ENCODE results near the gene TRIOBP. TPM values are rescaled to one million over a fixed set of nuclear protein-coding genes. Genes with fewer than 3 reads are reported as not detected.
A peak's percentile ranks its signal among the peaks of the same experiment; 100 is the strongest.

The TRIOBP gene
- total RNA-seq: 47.9 to 49.8 TPM (median 49.5 TPM) in 3 replicates
- long read RNA-seq, transcript TRIOBP-205 (8 exons, 2,125 nt): minor isoform, 6 of 299 reads
- long read RNA-seq, transcript TRIOBP-203 (14 exons, 2,324 nt): major isoform, 213 of 299 reads
- long read RNA-seq, partial matches to known transcripts: 23 of 299 reads
- long read RNA-seq, other reads (novel, unspliced or antisense): 57 of 299 reads

DNA sequence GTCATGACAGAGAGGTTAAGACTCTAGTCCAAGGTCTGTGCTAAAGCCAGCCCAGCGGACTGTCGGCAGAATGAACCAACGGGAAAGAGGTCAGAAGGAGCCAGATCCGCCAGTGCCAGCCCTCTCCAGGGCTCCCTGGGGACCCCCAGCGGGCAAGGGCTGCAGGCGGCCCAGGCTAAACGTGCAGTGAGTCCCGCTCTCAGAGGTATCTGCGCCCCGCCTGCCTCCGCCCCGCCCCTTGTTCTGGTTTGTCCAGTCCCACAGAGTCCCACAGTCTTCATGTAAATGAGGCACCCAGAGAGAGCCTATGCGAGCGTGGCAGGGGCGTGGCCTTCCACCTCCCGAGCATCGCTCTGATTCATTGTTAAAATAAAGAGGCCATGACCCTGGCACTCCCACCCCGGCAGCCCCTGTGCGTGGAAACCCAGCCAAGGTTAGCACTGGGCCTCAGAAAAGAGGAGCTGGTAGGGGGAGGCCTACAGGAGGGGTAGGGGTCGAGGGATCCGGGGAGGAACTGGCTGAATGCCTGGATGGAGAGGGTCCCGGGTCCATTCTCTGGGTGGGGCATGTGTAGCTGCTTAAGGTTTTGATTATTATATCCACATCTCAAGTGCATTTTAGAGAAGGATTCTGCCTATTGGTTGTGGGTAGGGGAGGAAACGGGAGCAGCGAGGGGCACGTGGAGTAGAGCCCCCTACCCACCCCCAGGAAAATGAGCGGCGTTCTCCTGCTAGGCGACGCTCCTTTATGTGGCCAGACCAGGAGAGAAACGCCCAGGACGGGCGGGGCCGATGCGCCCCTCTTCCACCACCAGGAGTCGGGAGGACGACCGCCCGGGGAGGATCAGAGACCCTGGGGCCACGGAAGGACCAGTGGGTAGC is at the start of gene TRIOBP:
TSS of gene TRIOBP (plus strand) at position 392 of the 881 bp plus-strand sequence. CDS start 4,318 bp downstream, outside the sequence.
- peaks cover 16% of the 10 kb centered on the region for H3K4me1 Mint-ChIP-seq (ENCODE audit: low read depth)
- no peaks in the 10 kb centered on the region for H3K27me3 Mint-ChIP-seq (ENCODE audit: low read depth)
- H3K36me3 Mint-ChIP-seq (ENCODE audit: low read depth): peaks cover 7% of the 10 kb centered on the region
- peak within 1 kb of the TSS; percentile 73 for H3K27ac Mint-ChIP-seq (ENCODE audit: unreplicated experiment)
- no peaks in the 10 kb centered on the region for H3K9me3 Mint-ChIP-seq (ENCODE audit: low read depth)
- no peak for DNase-seq (ENCODE audit: low spot score)
- peak within 1 kb of the TSS; percentile 62 for H3K4me3 Mint-ChIP-seq (ENCODE audit: unreplicated experiment)
- TF ChIP-seq, protein P1, sequence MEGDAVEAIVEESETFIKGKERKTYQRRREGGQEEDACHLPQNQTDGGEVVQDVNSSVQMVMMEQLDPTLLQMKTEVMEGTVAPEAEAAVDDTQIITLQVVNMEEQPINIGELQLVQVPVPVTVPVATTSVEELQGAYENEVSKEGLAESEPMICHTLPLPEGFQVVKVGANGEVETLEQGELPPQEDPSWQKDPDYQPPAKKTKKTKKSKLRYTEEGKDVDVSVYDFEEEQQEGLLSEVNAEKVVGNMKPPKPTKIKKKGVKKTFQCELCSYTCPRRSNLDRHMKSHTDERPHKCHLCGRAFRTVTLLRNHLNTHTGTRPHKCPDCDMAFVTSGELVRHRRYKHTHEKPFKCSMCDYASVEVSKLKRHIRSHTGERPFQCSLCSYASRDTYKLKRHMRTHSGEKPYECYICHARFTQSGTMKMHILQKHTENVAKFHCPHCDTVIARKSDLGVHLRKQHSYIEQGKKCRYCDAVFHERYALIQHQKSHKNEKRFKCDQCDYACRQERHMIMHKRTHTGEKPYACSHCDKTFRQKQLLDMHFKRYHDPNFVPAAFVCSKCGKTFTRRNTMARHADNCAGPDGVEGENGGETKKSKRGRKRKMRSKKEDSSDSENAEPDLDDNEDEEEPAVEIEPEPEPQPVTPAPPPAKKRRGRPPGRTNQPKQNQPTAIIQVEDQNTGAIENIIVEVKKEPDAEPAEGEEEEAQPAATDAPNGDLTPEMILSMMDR (IDR thresholded peaks at IDR 0.05): peak; percentile 67

DNA sequence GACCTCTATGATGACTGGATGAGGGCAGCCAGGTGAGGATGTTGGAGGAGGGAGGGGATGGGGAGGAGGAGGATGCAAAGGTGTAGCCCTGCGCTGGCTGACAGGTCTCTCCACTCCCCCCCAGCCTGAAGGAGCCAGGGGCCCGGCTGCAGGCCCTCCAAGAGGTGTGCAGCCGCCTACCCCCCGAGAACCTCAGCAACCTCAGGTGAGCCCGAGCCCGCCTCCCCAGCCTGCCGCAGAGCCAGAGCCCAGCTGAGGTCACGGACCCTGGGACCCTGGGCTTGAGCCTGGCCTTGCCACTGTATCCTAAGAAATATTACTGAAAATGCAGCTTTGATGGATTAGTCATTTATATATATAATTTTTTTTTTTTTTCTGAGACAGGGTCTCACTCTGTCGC is 49.5 kb upstream of the TRIOBP start:
- no peak for DNase-seq (ENCODE audit: low spot score)
- TF ChIP-seq, protein P1 (IDR thresholded peaks at IDR 0.05): no peak
- no peaks in the 10 kb centered on the region for H3K36me3 Mint-ChIP-seq (ENCODE audit: low read depth)
- H3K27me3 Mint-ChIP-seq (ENCODE audit: low read depth): no peaks in the 10 kb centered on the region
- H3K4me1 Mint-ChIP-seq (ENCODE audit: low read depth): peaks cover 3% of the 10 kb centered on the region
- H3K9me3 Mint-ChIP-seq (ENCODE audit: low read depth): no peaks in the 10 kb centered on the region
- no peak overlapping the region for H3K4me3 Mint-ChIP-seq (ENCODE audit: unreplicated experiment)
- no peak overlapping the region for H3K27ac Mint-ChIP-seq (ENCODE audit: unreplicated experiment)

- Mint-ChIP-seq H3K4me1 (ENCODE audit: low read depth) (peaks cover 3% of the 10 kb centered on the region), H3K27me3 (ENCODE audit: low read depth) (no peaks in the 10 kb centered on the region), H3K27ac (ENCODE audit: unreplicated experiment) (no peak overlapping the region), H3K36me3 (ENCODE audit: low read depth) (no peaks in the 10 kb centered on the region), H3K9me3 (ENCODE audit: low read depth) (no peaks in the 10 kb centered on the region), H3K4me3 (ENCODE audit: unreplicated experiment) (no peak overlapping the region)
- no peak for DNase-seq (ENCODE audit: low spot score)
- TF ChIP-seq, protein P1 (IDR thresholded peaks at IDR 0.05): no peak
Measured at GRCh38 chr22:37647928-37648327, 48.9 kb upstream of the TRIOBP start.

DNA sequence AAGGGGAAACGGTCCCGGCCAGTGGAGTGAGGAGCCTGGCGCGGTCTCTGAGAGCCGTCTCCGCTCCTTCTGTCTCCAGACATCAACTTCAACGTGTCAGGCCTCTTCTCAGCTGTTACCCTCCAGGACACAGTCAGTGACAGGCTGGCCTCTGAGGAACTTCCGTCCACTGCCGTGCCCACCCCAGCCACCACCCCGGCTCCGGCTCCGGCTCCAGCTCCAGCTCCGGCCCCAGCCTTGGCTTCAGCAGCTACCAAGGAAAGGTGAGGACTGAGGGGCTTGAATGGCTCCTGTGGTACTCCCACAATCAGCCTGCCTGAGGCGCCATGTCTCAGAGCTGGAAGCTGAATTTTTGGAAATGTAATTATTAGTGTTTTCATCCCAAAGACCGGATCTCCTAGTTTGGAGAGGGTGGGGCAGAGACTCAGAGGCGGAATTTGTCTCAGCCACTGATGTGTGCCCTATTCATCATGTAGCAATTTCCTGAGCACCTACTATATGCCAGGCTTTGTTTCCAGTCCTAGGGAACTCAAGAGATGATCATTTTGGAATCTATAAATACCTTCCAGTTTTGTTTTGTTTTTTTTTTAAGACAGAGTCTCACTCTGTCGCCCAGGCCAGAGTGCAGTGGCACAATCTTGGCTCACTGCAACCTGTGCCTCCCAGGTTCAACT is 46.2 kb upstream of the TRIOBP start:
- Mint-ChIP-seq H3K4me3 (ENCODE audit: unreplicated experiment) (no peak overlapping the region), H3K36me3 (ENCODE audit: low read depth) (no peaks in the 10 kb centered on the region), H3K27ac (ENCODE audit: unreplicated experiment) (no peak overlapping the region), H3K4me1 (ENCODE audit: low read depth) (no peaks in the 10 kb centered on the region), H3K9me3 (ENCODE audit: low read depth) (no peaks in the 10 kb centered on the region), H3K27me3 (ENCODE audit: low read depth) (no peaks in the 10 kb centered on the region)
- DNase-seq (ENCODE audit: low spot score): no peak
- TF ChIP-seq, protein P1 (IDR thresholded peaks at IDR 0.05): no peak

Data from chondrocyte (in vitro differentiated cells).